WTC11 (cell line): ENCODE measurements around the gene NEDD4L. TPM values are rescaled to one million over a fixed set of nuclear protein-coding genes. Genes with fewer than 3 reads are reported as not detected.

Experiments used
- ATAC-seq: fragments of 200-7000 bp; cut with Tn5 transposase; 2 replicates; pipeline ENCODE4 v1.10.0; 2021; ENCODE audit warnings: mild to moderate bottlenecking, moderate library complexity
- CTCF ChIA-PET: fragments of 300-600 bp; sonication (Branson Sonifier 250); formaldehyde crosslinking; loops from one replicate; lab custom pipeline; 2021; ENCODE audit warnings: antibody characterized with exemption; lab: Charles Lee
- POLR2A ChIA-PET: fragments of 350-600 bp; sonication (Branson Sonifier 250); formaldehyde crosslinking; loops from one replicate; lab custom pipeline; 2021; ENCODE audit warnings: antibody characterized with exemption; lab: Charles Lee
- DNase-seq: peaks from one replicate; pipeline ENCODE4 v3.0.0; 2021; ENCODE audit warnings: low spot score
- H3K27ac Mint-ChIP-seq: 2 replicates; pipeline ENCODE4 v1.8.0; 2021; ENCODE audit warnings: mixed read lengths
- H3K27me3 Mint-ChIP-seq: 2 replicates; pipeline ENCODE4 v1.8.0; 2021; ENCODE audit warnings: low read depth, mild to moderate bottlenecking, moderate library complexity, mixed read lengths
- H3K36me3 Mint-ChIP-seq: 2 replicates; pipeline ENCODE4 v1.8.0; 2021; ENCODE audit warnings: mixed read lengths
- H3K4me1 Mint-ChIP-seq: 2 replicates; pipeline ENCODE4 v1.8.0; 2022; ENCODE audit warnings: mixed read lengths
- H3K4me3 Mint-ChIP-seq: 2 replicates; pipeline ENCODE4 v1.8.0; 2021; ENCODE audit warnings: mild to moderate bottlenecking, moderate library complexity, mixed read lengths
- H3K9me3 Mint-ChIP-seq: 2 replicates; pipeline ENCODE4 v1.8.0; 2021; ENCODE audit warnings: mixed read lengths
- CREM ChIP-seq: sonication (generic); formaldehyde crosslinking; IDR thresholded peaks from 2 replicates; pipeline ENCODE4 v1.8.1; 2022; ENCODE audit warnings: mild to moderate bottlenecking, missing genetic modification reagents, moderate library complexity
- CTCF ChIP-seq: fragments of 200-600 bp; IDR thresholded peaks from 2 replicates; pipeline ENCODE4 v1.8.0; 2022; ENCODE audit warnings: antibody characterized with exemption
- EMX1 ChIP-seq: fragments of 250-450 bp; sonication (Bioruptor Pico); IDR thresholded peaks from 2 replicates; pipeline ENCODE4 v1.8.0; 2021; ENCODE audit warnings: mild to moderate bottlenecking
- FOXP4 ChIP-seq: sonication (generic); formaldehyde crosslinking; IDR thresholded peaks from 2 replicates; pipeline ENCODE4 v1.8.0; 2022; ENCODE audit warnings: mild to moderate bottlenecking, missing genetic modification reagents
- IRF2 ChIP-seq: sonication (generic); formaldehyde crosslinking; IDR thresholded peaks from 2 replicates; pipeline ENCODE4 v1.8.0; 2022; ENCODE audit warnings: low read depth, missing genetic modification reagents, borderline replicate concordance
- JUN ChIP-seq: sonication (generic); formaldehyde crosslinking; IDR thresholded peaks from 2 replicates; pipeline ENCODE4 v1.8.0; 2023; ENCODE audit warnings: mild to moderate bottlenecking, missing genetic modification reagents
- MLX ChIP-seq: sonication (generic); formaldehyde crosslinking; IDR thresholded peaks from 2 replicates; pipeline ENCODE4 v1.8.1; 2023; ENCODE audit warnings: mild to moderate bottlenecking, missing genetic modification reagents, moderate library complexity
- MXD4 ChIP-seq: fragments of 250-450 bp; sonication (Bioruptor Pico); IDR thresholded peaks from 2 replicates; pipeline ENCODE4 v1.8.0; 2021; ENCODE audit warnings: mild to moderate bottlenecking, moderate library complexity, borderline replicate concordance
- OVOL2 ChIP-seq: fragments of 250-450 bp; sonication (Bioruptor Pico); IDR thresholded peaks from 2 replicates; pipeline ENCODE4 v1.9.0; 2021; ENCODE audit warnings: mild to moderate bottlenecking, borderline replicate concordance
- PRDM15 ChIP-seq: sonication (generic); formaldehyde crosslinking; IDR thresholded peaks from 2 replicates; pipeline ENCODE4 v1.8.0; 2022; ENCODE audit warnings: missing genetic modification reagents
- TEAD1 ChIP-seq: sonication (generic); formaldehyde crosslinking; IDR thresholded peaks from 2 replicates; pipeline ENCODE4 v1.8.0; 2022; ENCODE audit warnings: mild to moderate bottlenecking, missing genetic modification reagents
- ZBTB43 ChIP-seq: sonication (generic); formaldehyde crosslinking; IDR thresholded peaks from 2 replicates; pipeline ENCODE4 v1.8.1; 2023; ENCODE audit warnings: mild to moderate bottlenecking, missing genetic modification reagents
- ZNF121 ChIP-seq: sonication (generic); formaldehyde crosslinking; IDR thresholded peaks from 2 replicates; pipeline ENCODE4 v1.8.0; 2023; ENCODE audit warnings: missing genetic modification reagents
- ZNF281 ChIP-seq: sonication (generic); formaldehyde crosslinking; IDR thresholded peaks from 2 replicates; pipeline ENCODE4 v1.8.0; 2023; ENCODE audit warnings: mild to moderate bottlenecking, missing genetic modification reagents
- ZNF423 ChIP-seq: fragments of 250-450 bp; sonication (Bioruptor Pico); IDR thresholded peaks from 2 replicates; pipeline ENCODE4 v2.1.2; 2022; ENCODE audit warnings: mild to moderate bottlenecking, moderate library complexity
- total RNA-seq: library from RNA; stranded (reverse); gene quantifications from 3 replicates; pipeline ENCODE4 v1.2.3, GENCODE V29; 2021

The NEDD4L gene
- total RNA-seq, 1 experiment from 2014 or later, result 88.0 TPM

GRCh38 chr18:58028109-58028784, 15.8 kb upstream of the NEDD4L start:
- CTCF ChIA-PET, result interaction anchor here (1.9 kb wide), 1 partner anchor 15 kb away, joined by 6 read pairs; the partner anchor contains the start of gene NEDD4L
- H3K27me3 Mint-ChIP-seq, result no peaks in the 10 kb centered on the region
- TF ChIP-seq ZNF281 (CRISPR knock-in tag), result no peak
- TF ChIP-seq EMX1, result no peak
- no peak for TF ChIP-seq CTCF
- TF ChIP-seq IRF2 (CRISPR knock-in tag), result no peak
- TF ChIP-seq MLX (CRISPR knock-in tag), result no peak
- no peak for TF ChIP-seq CREM (CRISPR knock-in tag)
- TF ChIP-seq ZBTB43 (CRISPR knock-in tag), result no peak
- no peak for TF ChIP-seq OVOL2 (CRISPR knock-in tag)
- TF ChIP-seq TEAD1 (CRISPR knock-in tag), result no peak
- no peak for TF ChIP-seq ZNF121 (CRISPR knock-in tag)
- TF ChIP-seq JUN (CRISPR knock-in tag), result no peak
- no peak for TF ChIP-seq PRDM15
- no peak for TF ChIP-seq FOXP4 (CRISPR knock-in tag)
- no peak for TF ChIP-seq MXD4 (CRISPR knock-in tag)
- no peak for TF ChIP-seq ZNF423 (CRISPR knock-in tag)
- TF ChIP-seq, all 79 proteins: peak for 0
- ATAC-seq (no peak), DNase-seq (no peak)
- Mint-ChIP-seq H3K27ac (no peak overlapping the region), H3K4me1 (peaks cover 12% of the 10 kb centered on the region), H3K4me3 (no peak overlapping the region), H3K9me3 (no peaks in the 10 kb centered on the region), H3K36me3 (no peaks in the 10 kb centered on the region)
- POLR2A ChIA-PET, result no interaction called here
